ENCODE measurements around the gene FAM89A.
"Not testable (repeated sequence)": the region's sequence is repeated elsewhere in the genome, so short reads cannot be mapped to it uniquely, and the experiment has no call there.

The FAM89A gene

GRCh38 chr1:231050395-231050794, 10.3 kb upstream of the FAM89A start:
- CTCF ChIA-PET, result no interaction called here
- no peak overlapping the region for H3K27ac ChIP-seq
- TF ChIP-seq CTCF (conservative IDR thresholded peaks at IDR 0.05; ENCODE audit: low read depth), result no peak
- DNase-seq (ENCODE audit: low spot score), result no peak
- POLR2A ChIA-PET (ENCODE audit: low non-redundant PET), result no interaction called here

GRCh38 chr1:231049121-231049979, 9.3 kb upstream of the FAM89A start:
- CTCF ChIA-PET, result interaction anchor here (0.6 kb wide), 2 partner anchors 57 to 344 kb away, joined by 3 to 5 read pairs; no protein-coding TSS in a partner anchor
- POLR2A ChIA-PET (ENCODE audit: low non-redundant PET), result no interaction called here

GRCh38 chr1:231048419-231048818, 8.4 kb upstream of the FAM89A start:
- POLR2A ChIA-PET (ENCODE audit: low non-redundant PET); H3K27ac ChIP-seq; CTCF ChIA-PET; DNase-seq (ENCODE audit: low spot score): not testable (repeated sequence)

More at GRCh38 chr1:231049121-231049979, 9.3 kb upstream of the FAM89A start:
- DNase-seq (ENCODE audit: low spot score), result no peak
- TF ChIP-seq CTCF (conservative IDR thresholded peaks at IDR 0.05; ENCODE audit: low read depth), result no peak
- H3K27ac ChIP-seq, result no peak overlapping the region

GRCh38 chr1:231047529-231047928, 7.5 kb upstream of the FAM89A start:
- POLR2A ChIA-PET (ENCODE audit: low non-redundant PET); CTCF ChIA-PET; DNase-seq (ENCODE audit: low spot score); H3K27ac ChIP-seq: not testable (repeated sequence)

- TF ChIP-seq CTCF (conservative IDR thresholded peaks at IDR 0.05; ENCODE audit: low read depth), result no peak
- CTCF ChIA-PET, result no interaction called here
- no peak overlapping the region for H3K27ac ChIP-seq
- DNase-seq (ENCODE audit: low spot score), result no peak
- POLR2A ChIA-PET (ENCODE audit: low non-redundant PET), result no interaction called here
Measured at GRCh38 chr1:231046730-231047395, 6.8 kb upstream of the FAM89A start.

- POLR2A ChIA-PET (ENCODE audit: low non-redundant PET); H3K27ac ChIP-seq; DNase-seq (ENCODE audit: low spot score): not testable (repeated sequence)
- CTCF ChIA-PET, result interaction anchor here (0.6 kb wide), 2 partner anchors 116 to 273 kb away, joined by 3 read pairs; no protein-coding TSS in a partner anchor
Measured at GRCh38 chr1:231045921-231046729, 6.1 kb upstream of the FAM89A start.

- TF ChIP-seq CTCF (conservative IDR thresholded peaks at IDR 0.05; ENCODE audit: low read depth), result no peak
- ChIA-PET POLR2A (ENCODE audit: low non-redundant PET) (no interaction called here), CTCF (interaction anchor here (0.6 kb wide), 2 partner anchors 117 to 274 kb away, joined by 3 read pairs; no protein-coding TSS in a partner anchor)
- H3K27ac ChIP-seq, result no peak overlapping the region
- DNase-seq (ENCODE audit: low spot score), result no peak
Measured at GRCh38 chr1:231045286-231045685, 5.2 kb upstream of the FAM89A start.
